Pancreas (tissue), 10 donors: Measurements from ENCODE around the gene MT4. TPM values are rescaled to one million over a fixed set of nuclear protein-coding genes. Genes with fewer than 3 reads are reported as not detected.
"Not testable (repeated sequence)": the region's sequence is repeated elsewhere in the genome, so short reads cannot be mapped to it uniquely, and the experiment has no call there.

Experiments used
- ATAC-seq, 4 donors: fragments of 200-7000 bp; cut with Tn5 transposase; one replicate each; pipeline versions ENCODE4 v1.8.0 to v1.9.1; 2020; ENCODE audit warnings: mild to moderate bottlenecking in 4 of 4, moderate library complexity in 4 of 4
- DNase-seq, 6 donors: peaks; one replicate each; pipeline ENCODE4 v3.0.0-alpha.2; 2020
- FAIRE-seq: peaks from 2 replicates; lab custom pipeline; 2012; peaks lifted over from hg19 to GRCh38; lab: Jason Lieb, UNC
- H3K27ac ChIP-seq, 4 donors: fragments of 200-600 bp; sonication (generic); 1 replicate in 3 of 4; 2 replicates in 1 of 4; pipeline versions ENCODE4 v1.5.0 to v1.8.0; 2020
- H3K27me3 ChIP-seq, 4 donors: fragments of 200-600 bp; one replicate each; pipeline ENCODE4 v1.8.0; 2021
- H3K36me3 ChIP-seq, 3 donors: fragments of 200-600 bp; sonication (generic) in 1 of 3; one replicate each; pipeline versions ENCODE4 v1.5.0 to v1.8.0; 2020 to 2021
- H3K4me1 ChIP-seq, 3 donors: fragments of 200-600 bp; one replicate each; pipeline ENCODE4 v1.8.0; 2021
- H3K4me3 ChIP-seq, 4 donors: fragments of 200-600 bp; sonication (generic) in 2 of 4; one replicate each; pipeline versions ENCODE4 v1.5.0 to v1.8.0; 2020 to 2021
- H3K9me3 ChIP-seq, 4 donors: fragments of 200-600 bp; one replicate each; pipeline ENCODE4 v1.8.0; 2021
- WGBS, 2 donors: extraction: QIAGEN DNeasy Blood & Tissue Kit; methylation state at CpG; one replicate each; pipeline ENCODE4 v1.1.7; 2013; 5-methylcytosine and 5-hydroxymethylcytosine counted together
- intact Hi-C, 3 donors: fragments of 100-400 bp; cut with DNase I; formaldehyde crosslinking; loops; one replicate each; pipeline versions ENCODE4 v1.11.1 to v1.14.2; 2022
- polyA plus RNA-seq, 2 donors: library from polyadenylated mRNA; stranded (reverse); fragments of 200-250 nt; gene quantifications; one replicate each; pipeline ENCODE4 v1.2.3, GENCODE V29; 2013
- total RNA-seq, 6 donors: library from RNA; stranded (reverse); fragmentation: NEBNext Ultra II Directional in 4 of 6; extraction: Animal tissue kit (Norgen Biotek cat#: 25700) in 4 of 6; gene quantifications; one replicate each; pipeline versions ENCODE4 v1.2.1 to v1.2.4, GENCODE V29; 2021 to 2023
- TF ChIP-seq, protein P1 (sequence below), 4 donors: fragments of 200-600 bp; sonication (generic) in 3 of 4; IDR thresholded peaks; one replicate each; pipeline versions ENCODE4 v1.5.0 to v1.8.0; 2021; ENCODE audit warnings: antibody characterized with exemption in 4 of 4
- donor health status: healthy with polysubstance abuse.
- donor health status: DM: no; HTN: no; CAD: no; lungs with moderate emphysema.
- donor health status: DM: no; HTN: no; CAD: no.
- donor health status: control.
- donor health status: control.
- donor health status: Bipolar disorder and iron deficiency.
- donor health status: DM: yes; HTN: yes; CAD: no.
- donor health status: DM: no; HTN: no; CAD: no.
- donor health status: DM: no; HTN: no; CAD: no.
- donor health status: DM: yes; HTN: yes; CAD: no.

The MT4 gene
- total and polyA plus RNA-seq, 8 donors: not detected

DNA sequence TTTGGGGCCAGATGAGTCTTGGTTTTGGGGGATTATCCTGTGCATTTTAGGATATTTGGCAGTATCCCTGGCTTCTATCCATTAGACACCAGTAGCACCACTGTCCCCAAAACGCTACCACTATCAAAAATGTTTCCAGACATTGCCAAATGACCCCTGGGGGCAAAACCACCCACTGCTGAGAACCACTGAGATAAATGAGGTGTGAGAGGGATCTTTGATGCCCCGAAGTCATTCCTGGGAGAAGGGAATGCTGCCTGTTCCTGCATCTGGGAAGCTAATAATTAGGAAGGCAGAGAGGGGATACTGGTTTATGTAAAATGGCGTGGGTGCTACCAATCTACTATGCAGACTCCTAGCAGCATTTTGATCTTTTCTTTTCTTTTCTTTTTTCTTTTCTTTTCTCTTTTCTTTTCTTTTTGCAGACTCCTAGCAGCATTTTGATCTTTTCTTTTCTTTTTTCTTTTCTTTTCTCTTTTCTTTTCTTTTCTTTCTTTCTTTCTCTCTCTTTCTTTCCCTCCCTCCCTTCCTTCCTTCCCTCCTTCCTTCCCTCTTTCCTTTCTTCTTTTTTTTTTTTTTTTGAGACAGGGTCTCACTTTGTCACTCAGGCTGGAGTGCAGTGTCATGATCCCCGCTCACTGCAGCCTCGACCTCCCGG is 15.6 kb downstream of the MT4 start:
- Histone ChIP-seq H3K4me3 (no peak overlapping the region), H3K36me3 (no peaks in the 10 kb centered on the region), H3K4me1 (no peaks in the 10 kb centered on the region), H3K27me3 (no peaks in the 10 kb centered on the region), H3K9me3 (no peaks in the 10 kb centered on the region), H3K27ac (no peak overlapping the region)
- FAIRE-seq (no peak), DNase-seq (no peak), ATAC-seq (no peak)
- intact Hi-C loops: loop anchor here in 1 of 3 donors (10.0 kb wide), 1 partner anchor 124 kb away; no protein-coding TSS in a partner anchor
- TF ChIP-seq, protein P1, sequence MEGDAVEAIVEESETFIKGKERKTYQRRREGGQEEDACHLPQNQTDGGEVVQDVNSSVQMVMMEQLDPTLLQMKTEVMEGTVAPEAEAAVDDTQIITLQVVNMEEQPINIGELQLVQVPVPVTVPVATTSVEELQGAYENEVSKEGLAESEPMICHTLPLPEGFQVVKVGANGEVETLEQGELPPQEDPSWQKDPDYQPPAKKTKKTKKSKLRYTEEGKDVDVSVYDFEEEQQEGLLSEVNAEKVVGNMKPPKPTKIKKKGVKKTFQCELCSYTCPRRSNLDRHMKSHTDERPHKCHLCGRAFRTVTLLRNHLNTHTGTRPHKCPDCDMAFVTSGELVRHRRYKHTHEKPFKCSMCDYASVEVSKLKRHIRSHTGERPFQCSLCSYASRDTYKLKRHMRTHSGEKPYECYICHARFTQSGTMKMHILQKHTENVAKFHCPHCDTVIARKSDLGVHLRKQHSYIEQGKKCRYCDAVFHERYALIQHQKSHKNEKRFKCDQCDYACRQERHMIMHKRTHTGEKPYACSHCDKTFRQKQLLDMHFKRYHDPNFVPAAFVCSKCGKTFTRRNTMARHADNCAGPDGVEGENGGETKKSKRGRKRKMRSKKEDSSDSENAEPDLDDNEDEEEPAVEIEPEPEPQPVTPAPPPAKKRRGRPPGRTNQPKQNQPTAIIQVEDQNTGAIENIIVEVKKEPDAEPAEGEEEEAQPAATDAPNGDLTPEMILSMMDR (IDR thresholded peaks at IDR 0.05): no peak
- 77 to 89% methylated on average over 6 of the region's 6 CpGs for WGBS, 2 donors

DNA sequence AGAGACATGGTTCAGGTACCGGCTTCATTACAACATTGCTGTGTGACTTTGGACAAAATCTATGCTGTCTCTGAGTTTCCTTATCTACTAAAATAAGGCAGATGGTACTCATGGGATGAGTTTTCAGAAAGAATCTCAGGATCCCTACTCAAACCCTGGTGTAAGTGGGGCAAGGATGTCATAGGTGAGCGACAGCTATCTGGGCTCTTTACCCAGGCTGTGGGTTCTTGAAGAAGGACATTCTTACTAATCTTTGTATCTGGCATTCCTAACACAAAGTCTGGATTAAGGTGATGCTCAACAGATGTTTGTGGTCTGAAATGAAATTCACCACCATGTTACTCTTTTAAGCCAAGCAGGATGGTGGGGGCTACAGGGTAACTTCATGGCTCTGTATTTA is 18.0 kb downstream of the MT4 start:
- not testable (repeated sequence) for H3K36me3 ChIP-seq, H3K9me3 ChIP-seq, DNase-seq, H3K4me1 ChIP-seq, H3K27me3 ChIP-seq, ATAC-seq, H3K4me3 ChIP-seq, FAIRE-seq, H3K27ac ChIP-seq
- intact Hi-C loops: loop anchor here in 1 of 3 donors (10.0 kb wide), 1 partner anchor 122 kb away; no protein-coding TSS in a partner anchor
- WGBS, 2 donors: 80 to 94% methylated on average over 2 of the region's 2 CpGs

DNA sequence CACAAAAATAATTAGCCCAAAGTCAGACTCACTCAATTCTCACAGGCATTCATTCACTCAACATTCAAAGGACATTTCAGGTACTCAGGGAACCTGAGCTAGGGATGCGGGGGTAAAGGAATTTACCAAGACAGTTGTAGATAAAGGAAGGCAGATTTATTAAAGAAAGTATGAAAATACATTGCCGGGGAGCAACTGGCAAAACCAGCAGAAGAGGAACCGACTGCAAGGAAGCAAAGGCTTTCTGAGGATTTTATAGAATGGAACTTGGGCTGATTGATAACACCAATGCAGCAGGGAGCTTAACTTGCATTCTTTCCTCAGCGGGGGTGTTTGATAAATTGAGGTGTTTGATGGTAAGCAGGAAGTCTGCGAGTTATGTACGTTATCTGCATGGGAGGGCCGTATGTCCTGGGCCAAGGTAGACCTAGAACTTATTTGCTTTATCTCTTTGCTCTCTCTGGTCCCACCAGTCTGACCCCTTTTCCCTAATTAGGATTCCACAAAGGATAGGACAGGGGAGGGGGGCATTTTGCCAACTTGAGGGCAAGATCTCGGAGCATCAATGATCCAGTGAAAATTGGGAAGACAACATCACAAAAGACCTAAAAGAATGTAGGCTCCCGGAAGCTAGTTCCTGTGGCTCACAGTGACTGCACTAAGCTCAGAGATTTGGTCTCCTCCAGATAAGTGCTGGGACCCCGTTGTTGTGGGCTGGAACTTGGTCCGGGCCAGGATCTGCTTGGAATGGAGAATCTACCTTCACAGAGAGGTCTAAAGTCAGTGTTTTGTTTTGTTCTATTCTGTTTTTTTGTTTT is 18.7 kb downstream of the MT4 start:
- Histone ChIP-seq H3K4me1 (no peaks in the 10 kb centered on the region), H3K27me3 (no peaks in the 10 kb centered on the region), H3K27ac (no peak overlapping the region), H3K9me3 (no peaks in the 10 kb centered on the region), H3K4me3 (no peak overlapping the region), H3K36me3 (no peaks in the 10 kb centered on the region)
- intact Hi-C loops: loop anchor here in 1 of 3 donors (10.0 kb wide), 1 partner anchor 121 kb away; no protein-coding TSS in a partner anchor
- DNase-seq (no peak), ATAC-seq (no peak), FAIRE-seq (no peak)
- WGBS, 2 donors: 48 to 53% methylated on average over 11 of the region's 11 CpGs
- TF ChIP-seq, protein P1 (IDR thresholded peaks at IDR 0.05): no peak

DNA sequence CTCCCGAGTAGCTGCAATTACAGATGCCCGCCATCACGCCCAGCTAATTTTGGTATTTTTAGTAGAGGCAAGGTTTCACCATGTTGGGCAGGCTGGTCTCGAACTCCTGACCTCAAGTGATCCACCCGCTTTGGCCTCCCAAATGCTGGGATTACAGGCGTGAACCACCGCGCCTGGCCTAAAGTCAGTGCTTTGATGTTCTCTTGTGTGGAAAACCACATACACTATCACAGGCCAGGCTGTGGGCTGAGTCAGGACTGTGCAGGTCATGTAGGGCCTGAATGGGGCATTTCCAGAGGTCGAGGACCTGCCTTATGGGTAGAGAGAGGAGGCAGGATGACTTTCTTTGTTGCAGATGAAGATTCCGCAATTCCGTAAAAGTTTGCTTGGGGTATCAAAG is 19.4 kb downstream of the MT4 start:
- no peak for FAIRE-seq
- H3K9me3 ChIP-seq: no peaks in the 10 kb centered on the region
- WGBS, 2 donors: 79 to 86% methylated on average over 11 of the region's 11 CpGs

DNA sequence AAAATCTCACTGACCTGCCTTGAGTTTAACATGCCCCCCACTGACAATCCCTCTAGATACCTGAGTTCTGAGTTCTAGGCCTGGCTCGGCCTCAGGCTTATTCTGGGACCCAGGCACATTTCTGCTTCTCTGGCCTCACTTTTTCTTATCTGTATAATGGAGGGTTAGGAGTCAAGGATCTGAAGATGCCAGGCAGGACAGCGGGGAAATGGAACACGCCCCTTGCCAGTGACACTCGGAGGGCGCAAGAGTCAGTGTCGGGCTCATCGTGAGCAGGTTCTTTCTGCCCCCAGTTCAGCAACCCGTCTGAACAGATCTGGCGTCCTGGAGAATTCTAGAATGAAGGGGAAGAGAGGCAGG is 23.9 kb downstream of the MT4 start:
- DNase-seq (no peak), FAIRE-seq (no peak), ATAC-seq (no peak)
- peaks cover 0 to 3% (median 0%) of the 10 kb centered on the region in 3 donors for H3K4me1 ChIP-seq
- no peaks in the 10 kb centered on the region for H3K36me3 ChIP-seq
- H3K27me3 ChIP-seq: no peaks in the 10 kb centered on the region
- no peaks in the 10 kb centered on the region for H3K9me3 ChIP-seq
- peak overlapping the region in 2 of 4 donors; percentile 37 to 49 for H3K4me3 ChIP-seq
- TF ChIP-seq, protein P1 (IDR thresholded peaks at IDR 0.05): no peak
- H3K27ac ChIP-seq: no peak overlapping the region
- intact Hi-C loops: loop anchor here in 1 of 3 donors (10.0 kb wide), 1 partner anchor 116 kb away; no protein-coding TSS in a partner anchor
- 40% methylated on average over 9 of the region's 9 CpGs for WGBS, 2 donors

More for the DNA sequence above, 19.4 kb downstream of the MT4 start:
- H3K4me3 ChIP-seq: no peak overlapping the region
- no peaks in the 10 kb centered on the region for H3K36me3 ChIP-seq
- H3K27ac ChIP-seq: no peak overlapping the region
- no peaks in the 10 kb centered on the region for H3K4me1 ChIP-seq
- TF ChIP-seq, protein P1 (IDR thresholded peaks at IDR 0.05): no peak
- ATAC-seq (no peak), DNase-seq (no peak)
- intact Hi-C loops: loop anchor here in 1 of 3 donors (10.0 kb wide), 1 partner anchor 121 kb away; no protein-coding TSS in a partner anchor
- no peaks in the 10 kb centered on the region for H3K27me3 ChIP-seq
